ENCODE measurements around the gene PAM. TPM values are rescaled to one million over a fixed set of nuclear protein-coding genes. Genes with fewer than 3 reads are reported as not detected.

Gene PAM
- total RNA-seq, 1 experiment from 2014 or later: 131 TPM

DNA sequence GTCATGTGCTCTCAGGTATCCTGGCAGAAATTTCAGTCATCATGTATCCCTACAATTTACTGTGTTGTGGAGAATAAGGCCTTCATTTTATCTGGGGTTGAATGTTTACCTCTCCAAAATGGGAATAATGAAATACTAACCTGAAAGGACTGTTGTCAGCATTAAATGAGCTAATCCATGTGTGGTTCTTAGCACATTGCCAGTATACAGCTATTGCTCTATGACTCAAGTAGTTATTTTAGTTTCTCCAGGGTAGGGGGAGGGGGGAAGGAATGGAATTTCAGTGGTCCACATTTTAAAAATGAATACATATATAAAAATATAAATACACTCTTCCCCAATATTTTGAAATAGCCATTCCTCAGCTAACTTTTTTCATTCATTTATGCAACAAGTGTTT lies 3.5 kb downstream of the PAM start:
- no peaks in the 10 kb centered on the region for H3K27me3 ChIP-seq (ENCODE audit: control insufficient read depth, insufficient read depth, low read length)
- no peak overlapping the region for H3K4me3 ChIP-seq (ENCODE audit: low read depth in 2 of 2, low read length in 2 of 2)
- ChIA-PET CTCF (no interaction called here), POLR2A (no interaction called here)
- ATAC-seq: no peak
- H3K36me3 ChIP-seq (ENCODE audit: control insufficient read depth, insufficient read depth, low read length): peaks cover 5% of the 10 kb centered on the region; the same call in 1 of the 2 replicates
- no peak for DNase-seq (ENCODE audit: low read depth, low spot score)
- TF ChIP-seq, protein P1, sequence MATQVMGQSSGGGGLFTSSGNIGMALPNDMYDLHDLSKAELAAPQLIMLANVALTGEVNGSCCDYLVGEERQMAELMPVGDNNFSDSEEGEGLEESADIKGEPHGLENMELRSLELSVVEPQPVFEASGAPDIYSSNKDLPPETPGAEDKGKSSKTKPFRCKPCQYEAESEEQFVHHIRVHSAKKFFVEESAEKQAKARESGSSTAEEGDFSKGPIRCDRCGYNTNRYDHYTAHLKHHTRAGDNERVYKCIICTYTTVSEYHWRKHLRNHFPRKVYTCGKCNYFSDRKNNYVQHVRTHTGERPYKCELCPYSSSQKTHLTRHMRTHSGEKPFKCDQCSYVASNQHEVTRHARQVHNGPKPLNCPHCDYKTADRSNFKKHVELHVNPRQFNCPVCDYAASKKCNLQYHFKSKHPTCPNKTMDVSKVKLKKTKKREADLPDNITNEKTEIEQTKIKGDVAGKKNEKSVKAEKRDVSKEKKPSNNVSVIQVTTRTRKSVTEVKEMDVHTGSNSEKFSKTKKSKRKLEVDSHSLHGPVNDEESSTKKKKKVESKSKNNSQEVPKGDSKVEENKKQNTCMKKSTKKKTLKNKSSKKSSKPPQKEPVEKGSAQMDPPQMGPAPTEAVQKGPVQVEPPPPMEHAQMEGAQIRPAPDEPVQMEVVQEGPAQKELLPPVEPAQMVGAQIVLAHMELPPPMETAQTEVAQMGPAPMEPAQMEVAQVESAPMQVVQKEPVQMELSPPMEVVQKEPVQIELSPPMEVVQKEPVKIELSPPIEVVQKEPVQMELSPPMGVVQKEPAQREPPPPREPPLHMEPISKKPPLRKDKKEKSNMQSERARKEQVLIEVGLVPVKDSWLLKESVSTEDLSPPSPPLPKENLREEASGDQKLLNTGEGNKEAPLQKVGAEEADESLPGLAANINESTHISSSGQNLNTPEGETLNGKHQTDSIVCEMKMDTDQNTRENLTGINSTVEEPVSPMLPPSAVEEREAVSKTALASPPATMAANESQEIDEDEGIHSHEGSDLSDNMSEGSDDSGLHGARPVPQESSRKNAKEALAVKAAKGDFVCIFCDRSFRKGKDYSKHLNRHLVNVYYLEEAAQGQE (IDR thresholded peaks at IDR 0.05; ENCODE audit: insufficient read depth in 1 of 2, low read depth in 2 of 2, low read length in 1 of 2): no peak
- TF ChIP-seq POLR2AphosphoS5 (IDR thresholded peaks at IDR 0.05; ENCODE audit: low read depth, low read length) (no peak), TCF7L2 (IDR thresholded peaks at IDR 0.05; ENCODE audit: low read depth, low read length) (no peak), SIN3A (IDR thresholded peaks at IDR 0.05; ENCODE audit: borderline replicate concordance, insufficient read depth, low read depth, low read length) (no peak)
- TF ChIP-seq, protein P2, sequence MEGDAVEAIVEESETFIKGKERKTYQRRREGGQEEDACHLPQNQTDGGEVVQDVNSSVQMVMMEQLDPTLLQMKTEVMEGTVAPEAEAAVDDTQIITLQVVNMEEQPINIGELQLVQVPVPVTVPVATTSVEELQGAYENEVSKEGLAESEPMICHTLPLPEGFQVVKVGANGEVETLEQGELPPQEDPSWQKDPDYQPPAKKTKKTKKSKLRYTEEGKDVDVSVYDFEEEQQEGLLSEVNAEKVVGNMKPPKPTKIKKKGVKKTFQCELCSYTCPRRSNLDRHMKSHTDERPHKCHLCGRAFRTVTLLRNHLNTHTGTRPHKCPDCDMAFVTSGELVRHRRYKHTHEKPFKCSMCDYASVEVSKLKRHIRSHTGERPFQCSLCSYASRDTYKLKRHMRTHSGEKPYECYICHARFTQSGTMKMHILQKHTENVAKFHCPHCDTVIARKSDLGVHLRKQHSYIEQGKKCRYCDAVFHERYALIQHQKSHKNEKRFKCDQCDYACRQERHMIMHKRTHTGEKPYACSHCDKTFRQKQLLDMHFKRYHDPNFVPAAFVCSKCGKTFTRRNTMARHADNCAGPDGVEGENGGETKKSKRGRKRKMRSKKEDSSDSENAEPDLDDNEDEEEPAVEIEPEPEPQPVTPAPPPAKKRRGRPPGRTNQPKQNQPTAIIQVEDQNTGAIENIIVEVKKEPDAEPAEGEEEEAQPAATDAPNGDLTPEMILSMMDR (IDR thresholded peaks at IDR 0.05): no peak
- intact Hi-C loops (cut with micrococcal nuclease; ENCODE audit: unreplicated experiment): no loop called here
- peaks cover 20% of the 10 kb centered on the region for H3K4me1 ChIP-seq (ENCODE audit: control insufficient read depth, insufficient read depth, low read length)
- in situ Hi-C loops (cut with HindIII; ENCODE audit: low pct_unique_long_range_greater_than_20kb, low sequenced_read_pairs): no loop called here
- no TSS peak for BruUV-seq (replicated peaks)
- H3K9me3 ChIP-seq (ENCODE audit: control insufficient read depth, insufficient read depth, low read depth, low read length): no peaks in the 10 kb centered on the region
- no peak overlapping the region for H3K27ac ChIP-seq (ENCODE audit: low read length)

DNA sequence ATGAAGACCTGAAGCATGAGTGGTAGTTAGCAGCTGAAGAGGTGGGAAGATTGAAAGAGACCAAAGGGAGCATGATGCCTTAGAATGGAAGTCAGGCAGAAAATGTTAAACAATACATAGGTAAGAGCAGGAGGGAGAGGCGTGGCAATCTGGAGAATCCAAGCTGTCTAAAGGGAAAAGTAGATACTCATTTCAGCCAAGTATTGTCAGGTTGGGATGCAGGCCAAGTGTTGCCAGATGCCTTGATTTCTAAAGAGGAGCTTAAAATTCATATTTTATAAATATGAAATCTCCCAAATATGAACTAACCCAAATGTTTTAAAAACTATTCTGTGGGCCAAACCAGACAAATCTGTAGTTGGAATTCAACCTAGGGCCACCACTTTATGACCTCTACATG lies 4.2 kb downstream of the PAM start:
- H3K27ac ChIP-seq (ENCODE audit: low read length): no peak overlapping the region
- H3K27me3 ChIP-seq (ENCODE audit: control insufficient read depth, insufficient read depth, low read length): no peaks in the 10 kb centered on the region
- ChIA-PET CTCF (no interaction called here), POLR2A (no interaction called here)
- H3K4me1 ChIP-seq (ENCODE audit: control insufficient read depth, insufficient read depth, low read length): peaks cover 20% of the 10 kb centered on the region
- TF ChIP-seq POLR2AphosphoS5 (IDR thresholded peaks at IDR 0.05; ENCODE audit: low read depth, low read length): no peak
- ATAC-seq (no peak), DNase-seq (ENCODE audit: low read depth, low spot score) (no peak)
- BruUV-seq (replicated peaks): no TSS peak
- in situ Hi-C loops (cut with HindIII; ENCODE audit: low pct_unique_long_range_greater_than_20kb, low sequenced_read_pairs) (no loop called here), intact Hi-C loops (cut with micrococcal nuclease; ENCODE audit: unreplicated experiment) (no loop called here)
- peaks cover 5% of the 10 kb centered on the region; the same call in 1 of the 2 replicates for H3K36me3 ChIP-seq (ENCODE audit: control insufficient read depth, insufficient read depth, low read length)
- no peaks in the 10 kb centered on the region for H3K9me3 ChIP-seq (ENCODE audit: control insufficient read depth, insufficient read depth, low read depth, low read length)
- no peak overlapping the region for H3K4me3 ChIP-seq (ENCODE audit: low read depth in 2 of 2, low read length in 2 of 2)

DNA sequence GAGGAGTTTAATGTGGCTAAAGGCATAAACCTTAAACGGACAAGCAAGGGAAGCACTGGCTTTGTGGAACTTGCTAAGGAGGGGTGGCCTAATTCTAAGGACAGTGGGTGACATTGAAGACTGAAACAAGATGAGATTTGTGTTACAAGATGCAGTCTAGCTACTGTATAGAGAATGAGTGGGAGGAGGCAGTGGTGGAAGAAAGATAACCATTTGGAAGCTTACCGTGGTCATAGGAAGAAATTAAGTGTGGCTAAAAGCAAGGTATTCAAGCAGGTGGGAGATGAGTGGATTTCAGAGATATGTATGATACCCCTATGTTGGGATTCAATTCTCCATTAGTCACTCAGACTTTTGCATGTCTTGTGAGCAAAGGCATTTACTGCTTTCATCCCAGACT lies 4.6 kb downstream of the PAM start:
- CTCF ChIA-PET: no interaction called here

More for the DNA sequence above, 4.6 kb downstream of the PAM start:
- no peak for DNase-seq (ENCODE audit: low read depth, low spot score)
- peaks cover 20% of the 10 kb centered on the region for H3K4me1 ChIP-seq (ENCODE audit: control insufficient read depth, insufficient read depth, low read length)
- ATAC-seq: no peak
- in situ Hi-C loops (cut with HindIII; ENCODE audit: low pct_unique_long_range_greater_than_20kb, low sequenced_read_pairs): no loop called here
- POLR2A ChIA-PET: no interaction called here
- H3K27me3 ChIP-seq (ENCODE audit: control insufficient read depth, insufficient read depth, low read length): no peaks in the 10 kb centered on the region
- H3K9me3 ChIP-seq (ENCODE audit: control insufficient read depth, insufficient read depth, low read depth, low read length): no peaks in the 10 kb centered on the region
- no TSS peak for BruUV-seq (replicated peaks)
- TF ChIP-seq TCF7L2 (IDR thresholded peaks at IDR 0.05; ENCODE audit: low read depth, low read length) (no peak), POLR2AphosphoS5 (IDR thresholded peaks at IDR 0.05; ENCODE audit: low read depth, low read length) (no peak), SIN3A (IDR thresholded peaks at IDR 0.05; ENCODE audit: borderline replicate concordance, insufficient read depth, low read depth, low read length) (no peak)
- TF ChIP-seq, protein P1 (IDR thresholded peaks at IDR 0.05; ENCODE audit: insufficient read depth in 1 of 2, low read depth in 2 of 2, low read length in 1 of 2): no peak
- TF ChIP-seq, protein P2 (IDR thresholded peaks at IDR 0.05): no peak
- peaks cover 5% of the 10 kb centered on the region; the same call in 1 of the 2 replicates for H3K36me3 ChIP-seq (ENCODE audit: control insufficient read depth, insufficient read depth, low read length)
- H3K27ac ChIP-seq (ENCODE audit: low read length): no peak overlapping the region
- intact Hi-C loops (cut with micrococcal nuclease; ENCODE audit: unreplicated experiment): no loop called here
- H3K4me3 ChIP-seq (ENCODE audit: low read depth in 2 of 2, low read length in 2 of 2): no peak overlapping the region

Measured in Panc1 (cell line).